GM18519 (cell line): ENCODE data around the gene TPSG1.

Experiments
- ATAC-seq: cut with Tn5 transposase; IDR thresholded peaks from one replicate; pipeline ENCODE4 v1.9.1; 2021; ENCODE audit warnings: mild to moderate bottlenecking, moderate library complexity; ENCODE audit not compliant: unreplicated experiment, low FRiP score

Gene TPSG1

DNA sequence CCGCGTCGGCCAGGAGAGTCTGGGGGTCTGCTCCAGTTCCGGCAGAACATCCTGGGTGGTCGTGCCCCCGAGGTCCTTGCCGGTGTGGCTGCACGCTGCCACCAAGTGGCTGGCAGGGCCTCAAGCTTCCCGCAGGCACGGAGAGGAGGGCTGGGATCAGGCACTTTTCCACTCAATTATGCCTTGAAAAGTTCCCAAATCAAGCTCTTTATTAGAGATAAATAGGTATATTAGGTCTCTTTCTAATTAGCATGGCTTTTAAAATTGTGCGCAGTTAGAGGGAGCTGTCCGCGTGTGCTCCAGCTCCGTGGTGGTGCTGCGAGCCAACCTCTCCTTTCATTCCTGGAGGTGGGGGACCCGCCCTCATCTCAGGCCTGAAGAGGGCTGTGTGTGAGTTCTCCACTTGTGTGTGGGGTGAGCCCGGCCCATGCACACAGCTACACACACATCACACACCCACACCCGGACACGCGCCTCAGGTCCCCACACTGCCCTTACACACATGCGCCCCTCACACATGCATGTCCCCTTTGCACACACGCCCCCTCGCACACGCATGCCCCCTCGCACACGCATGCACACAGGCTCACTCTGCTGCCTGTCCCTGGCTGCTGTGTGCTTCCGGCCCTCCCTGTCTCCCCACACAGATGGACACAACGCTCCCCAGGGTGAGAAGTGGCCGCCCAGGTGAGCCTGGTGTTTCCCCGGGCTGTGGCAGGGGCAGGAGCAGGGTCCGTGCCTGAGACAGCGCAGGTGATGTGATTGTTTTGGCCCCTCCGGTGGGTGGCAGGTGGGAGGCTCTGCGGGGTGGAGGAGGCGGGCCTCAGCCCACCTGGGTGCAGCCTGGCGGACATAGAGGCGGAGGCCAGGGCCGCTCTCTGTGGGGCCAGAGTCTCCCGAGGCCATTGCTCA, 43.4 kb downstream of the TPSG1 start:
- no peak for ATAC-seq

DNA sequence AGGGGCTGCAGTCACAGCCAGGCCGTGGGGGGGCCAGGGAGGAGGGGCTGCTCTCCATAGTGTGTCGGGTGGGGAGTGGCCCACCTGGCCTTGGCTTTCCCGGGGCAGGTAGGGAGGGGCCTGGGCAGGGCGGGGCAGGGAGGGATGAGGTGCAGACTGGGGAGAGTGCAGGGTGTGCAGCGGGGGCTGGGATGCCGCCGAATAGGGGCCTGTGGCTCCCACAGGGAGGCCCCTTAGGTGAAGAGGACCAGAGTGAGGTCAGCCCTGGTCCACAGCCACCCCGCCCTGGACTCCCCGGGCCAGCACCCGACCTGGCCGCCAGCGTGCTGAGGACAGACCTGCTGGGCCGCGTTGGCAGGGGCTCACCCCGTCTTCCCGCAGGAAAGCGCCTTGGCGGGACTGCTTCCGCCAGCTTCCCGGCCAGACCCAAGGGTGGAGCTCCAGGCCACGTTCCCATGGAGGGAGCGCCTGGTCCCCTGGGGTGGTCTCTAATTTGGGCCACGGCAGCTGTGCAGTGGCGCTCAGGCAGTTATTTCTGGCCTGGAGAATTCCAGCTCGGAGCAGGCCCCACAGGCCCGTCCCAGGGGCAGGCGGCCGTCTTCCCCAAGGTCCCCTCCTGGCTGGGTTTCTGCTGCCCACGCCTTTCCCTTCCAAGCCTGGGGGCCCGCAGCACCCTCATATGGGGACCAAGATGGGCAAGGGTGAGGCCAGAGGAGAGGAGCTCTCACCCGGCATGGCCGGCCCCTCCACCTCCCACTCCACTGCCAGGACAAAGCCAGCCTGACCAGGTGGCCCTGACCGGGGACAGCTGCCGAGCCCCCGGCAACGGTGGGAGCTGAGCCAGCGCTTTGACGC, 44.3 kb downstream of the TPSG1 start:
- no peak for ATAC-seq

DNA sequence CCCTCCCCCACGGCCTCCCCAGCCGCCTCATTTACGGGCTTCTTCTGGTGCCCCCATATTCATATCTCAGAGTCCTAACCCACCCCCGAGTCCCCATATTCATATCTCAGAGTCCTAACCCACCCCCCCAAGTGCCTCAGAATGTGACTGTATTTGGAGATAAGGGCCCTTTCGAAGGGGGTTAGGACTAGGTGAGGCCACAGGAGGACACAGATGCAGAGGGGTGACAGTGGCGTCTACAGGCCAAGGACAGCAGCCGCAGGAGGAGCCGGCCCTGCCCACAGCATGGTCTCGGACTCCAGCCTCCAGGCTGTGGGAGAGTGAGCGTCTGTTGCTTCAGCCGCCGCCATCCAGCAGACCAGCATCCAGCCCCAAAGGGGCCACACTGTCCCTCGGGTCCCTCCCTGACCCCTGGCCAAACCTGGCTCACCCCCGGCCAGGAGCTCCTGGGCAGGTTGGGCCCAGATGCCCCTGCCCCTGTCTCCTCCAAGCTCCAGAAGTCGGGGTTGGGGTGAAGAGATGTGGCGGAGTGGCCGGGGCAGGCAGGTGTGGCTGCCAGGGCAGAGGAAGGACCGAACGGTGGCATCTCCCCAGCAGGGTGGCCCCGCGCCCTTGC, 46.7 kb downstream of the TPSG1 start:
- no peak for ATAC-seq

DNA sequence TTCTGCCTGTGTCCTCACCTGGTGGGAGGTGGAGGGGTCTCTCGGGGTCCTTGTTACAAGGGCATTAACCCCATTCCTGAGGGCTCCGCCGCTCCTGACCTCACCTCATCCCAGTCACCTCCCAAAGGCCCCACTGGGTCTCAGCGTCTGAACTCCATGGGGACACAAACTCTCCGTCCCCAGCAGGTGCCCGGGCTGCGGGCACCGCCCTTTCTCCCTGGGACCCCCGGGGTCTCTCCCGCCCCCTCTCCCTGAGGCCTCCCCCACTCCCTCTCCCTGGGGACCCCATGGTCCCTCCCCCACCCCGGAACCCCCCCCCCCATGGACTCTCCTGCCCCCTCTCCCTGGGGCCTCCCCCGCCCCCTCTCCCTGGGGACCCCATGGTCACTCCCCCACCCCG, 47.3 kb downstream of the TPSG1 start:
- ATAC-seq, result no peak

DNA sequence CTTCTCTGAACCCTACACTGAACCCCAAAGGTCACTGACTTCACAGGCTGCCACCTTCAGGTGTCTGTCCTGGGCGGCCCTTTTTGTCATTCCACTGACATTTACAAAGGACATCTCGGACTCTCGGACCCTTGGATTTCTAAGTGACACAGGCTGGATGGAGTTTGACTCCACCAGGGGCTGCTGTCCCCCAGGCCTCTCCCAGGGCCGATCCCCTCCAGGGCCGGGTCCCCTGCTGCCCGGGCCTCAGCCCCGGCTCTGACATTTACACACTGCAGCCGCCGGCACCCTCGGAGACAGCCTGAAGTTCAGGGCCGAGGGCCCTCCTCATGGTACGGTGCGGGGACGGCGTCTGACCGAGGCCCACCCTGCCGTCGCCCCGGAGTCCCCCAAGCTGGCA, 48.0 kb downstream of the TPSG1 start:
- ATAC-seq, result no peak

DNA sequence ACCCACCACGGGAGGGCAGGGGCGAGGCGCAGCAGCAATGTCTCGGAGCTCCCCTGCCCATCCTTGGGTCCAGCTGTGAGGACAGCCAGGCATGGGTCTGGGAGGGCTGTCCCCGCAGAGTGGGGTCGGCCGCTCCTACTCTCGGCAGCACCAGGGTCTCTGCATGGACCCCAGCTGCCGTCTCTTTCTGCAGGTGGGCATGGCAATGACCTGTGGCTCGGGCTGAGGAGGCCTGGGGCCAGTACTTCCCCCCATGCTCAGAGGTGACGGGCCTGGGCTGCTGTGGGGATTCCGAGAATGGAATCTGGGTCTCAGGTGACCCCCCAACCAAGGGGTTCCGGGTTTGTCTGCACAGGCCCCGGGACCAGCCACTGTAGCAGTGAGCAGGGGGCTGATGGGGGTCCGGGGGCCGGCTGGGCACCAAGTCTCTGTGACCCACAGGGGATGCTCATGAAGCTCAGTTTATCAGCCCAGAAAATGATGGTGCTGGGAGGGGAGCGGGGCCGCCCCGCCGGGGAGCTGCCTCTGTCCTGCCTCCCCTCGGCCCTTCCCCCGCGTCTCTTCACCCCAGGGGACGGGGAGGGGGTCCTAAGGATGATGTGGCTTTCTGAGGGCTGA, 48.7 kb downstream of the TPSG1 start:
- no peak for ATAC-seq

DNA sequence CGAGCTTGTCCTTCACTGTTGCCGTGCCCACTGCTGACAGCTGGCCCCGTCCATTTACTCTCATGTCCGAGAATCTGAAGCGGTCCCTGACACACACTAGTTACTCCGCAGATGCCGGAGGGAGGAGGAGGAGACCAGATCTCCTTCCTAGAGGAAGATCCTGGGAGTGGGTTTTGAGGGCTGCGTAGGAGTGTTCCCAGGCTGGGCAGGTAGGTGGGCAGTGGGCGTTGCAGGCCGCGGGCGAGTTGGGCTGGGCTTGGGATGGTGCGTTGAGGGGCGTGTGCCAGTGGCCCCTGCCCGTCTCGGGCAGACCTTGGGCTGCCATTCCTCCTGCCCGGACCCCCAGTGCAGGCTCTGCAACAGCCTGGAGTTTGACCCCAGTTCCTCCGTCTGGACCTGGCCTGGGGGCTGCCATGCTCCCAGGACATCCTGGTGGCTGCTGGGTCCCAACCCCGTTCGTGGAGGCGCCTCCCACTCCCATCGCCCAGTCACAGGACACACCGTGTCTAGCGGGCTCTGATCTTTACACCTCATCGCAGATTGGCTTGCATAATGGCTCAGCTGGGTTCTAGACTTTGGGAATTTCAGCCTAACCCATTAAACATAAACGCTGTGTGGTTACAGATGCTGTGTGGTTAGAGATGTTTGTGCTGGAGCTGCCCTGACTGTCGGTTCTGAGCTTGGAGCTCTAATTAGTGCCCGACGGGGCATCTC, 49.3 kb downstream of the TPSG1 start:
- ATAC-seq, result no peak

DNA sequence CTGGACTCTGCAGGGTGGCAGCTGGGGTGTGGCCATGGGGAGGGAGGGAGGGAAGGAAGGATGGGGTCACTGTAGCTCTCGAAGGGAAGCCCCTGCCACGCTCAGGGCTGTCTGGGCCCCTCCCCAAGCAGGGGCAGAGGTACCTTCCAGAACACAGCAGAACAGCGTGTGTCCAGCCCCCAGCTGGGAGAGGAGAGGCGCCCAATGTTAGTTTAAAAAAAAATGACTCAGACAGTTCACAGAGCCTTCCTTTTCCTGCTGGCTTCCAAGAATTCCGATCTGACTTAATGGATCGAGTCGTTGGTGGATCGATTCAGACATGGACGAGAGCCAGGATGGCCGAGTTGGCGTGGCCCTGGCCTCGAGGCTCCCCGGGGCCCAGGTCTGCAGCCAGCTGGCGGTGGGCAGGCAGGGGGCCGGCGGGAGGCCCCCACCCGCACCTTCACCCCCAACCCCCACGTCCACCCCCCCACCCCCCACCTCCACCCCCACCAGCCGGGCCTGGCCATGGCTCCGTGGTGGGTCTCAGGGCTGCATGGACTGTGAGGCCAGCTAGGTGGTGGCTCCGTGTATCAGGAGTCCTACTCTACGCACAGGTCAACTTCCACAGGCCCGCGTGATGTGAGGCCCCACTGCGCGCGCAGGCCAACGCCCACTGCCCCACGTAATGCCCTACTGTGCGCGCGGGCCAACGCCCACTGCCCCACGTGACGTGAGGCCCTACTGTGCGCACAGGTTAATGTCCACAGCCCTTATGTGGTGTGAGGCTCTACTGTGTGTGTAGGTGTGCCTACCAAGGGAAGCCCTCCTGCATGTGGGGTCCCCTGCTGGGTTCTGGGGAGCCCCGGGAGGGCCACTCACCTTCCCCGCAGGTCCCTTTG, 50.4 kb downstream of the TPSG1 start:
- no peak for ATAC-seq

DNA sequence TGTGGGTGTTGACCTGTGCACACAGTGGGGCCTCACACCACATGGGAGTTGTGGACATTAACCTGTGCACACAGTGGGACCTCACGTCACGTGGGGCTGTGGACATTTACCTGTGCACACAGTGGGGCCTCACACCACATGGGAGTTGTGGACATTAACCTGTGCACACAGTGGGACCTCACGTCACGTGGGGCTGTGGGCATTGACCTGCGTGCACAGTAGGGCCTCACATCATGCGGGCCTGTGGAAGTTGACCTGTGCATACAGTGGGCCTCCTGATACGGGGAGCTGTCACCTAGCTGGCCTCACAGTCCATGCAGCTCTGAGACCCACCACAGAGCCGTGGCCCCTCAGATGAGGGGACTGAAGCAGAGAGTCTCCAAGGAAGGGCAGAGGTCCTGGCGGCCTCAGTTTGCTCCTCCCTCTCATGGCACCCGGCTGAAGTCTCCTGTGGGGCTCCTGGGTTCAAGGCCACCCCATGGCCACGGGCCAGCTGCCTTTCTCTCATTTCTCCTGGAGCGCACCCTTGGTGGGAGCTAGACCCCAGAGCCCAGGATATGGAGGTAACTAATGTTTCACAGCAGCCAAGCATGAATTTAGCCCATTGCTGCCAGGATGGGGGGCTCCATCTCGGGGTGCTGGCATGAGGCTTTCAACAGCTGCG, 51.1 kb downstream of the TPSG1 start:
- no peak for ATAC-seq

DNA sequence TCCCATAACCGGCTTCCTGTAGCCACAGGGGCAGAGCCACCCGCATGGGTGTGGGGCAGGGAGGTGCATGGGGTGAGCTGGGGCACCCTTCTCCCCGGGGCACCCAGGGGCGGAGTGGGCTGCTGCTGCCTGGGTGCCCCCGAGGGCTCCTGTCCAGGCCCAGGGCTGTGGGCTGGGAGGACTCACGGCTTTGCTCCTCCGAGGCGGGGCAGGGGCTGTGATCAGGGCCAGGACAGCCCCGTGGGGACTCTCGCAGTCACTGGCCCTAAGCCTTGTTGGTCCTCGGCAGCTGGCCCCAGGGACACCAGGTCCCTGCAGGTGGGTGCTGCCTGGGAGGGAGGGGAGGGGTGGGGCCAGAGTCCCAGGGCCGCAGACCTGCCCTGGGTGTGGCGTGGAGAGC, 52.4 kb downstream of the TPSG1 start:
- no peak for ATAC-seq

DNA sequence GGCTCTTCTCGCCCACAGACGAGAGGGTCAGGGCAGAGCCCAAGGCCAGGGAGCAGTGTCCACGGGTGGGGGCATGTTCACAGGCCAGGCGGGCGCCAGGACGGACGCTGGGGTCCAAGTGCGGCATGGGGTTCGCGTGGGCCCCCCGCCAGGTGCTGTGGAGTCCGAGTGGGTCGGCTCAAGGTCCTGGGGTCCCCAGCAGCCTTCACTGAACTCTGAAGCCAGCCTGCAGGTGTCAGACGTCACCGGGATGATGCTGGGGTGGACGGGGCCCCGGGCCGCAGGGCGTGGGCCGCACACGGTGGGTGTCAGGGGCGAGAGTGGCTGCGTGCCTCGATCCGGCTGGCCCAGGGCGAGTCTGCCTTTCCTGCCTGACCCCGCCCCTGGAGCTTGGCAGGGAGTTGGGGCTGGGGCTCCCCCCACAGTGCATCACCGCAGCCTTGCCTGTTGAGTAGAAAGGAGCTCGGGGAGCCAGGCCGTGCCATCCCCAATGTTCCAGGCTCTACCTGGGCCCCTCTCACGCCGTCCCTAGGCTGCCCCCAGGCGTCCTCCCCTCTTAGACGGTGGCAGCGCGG, 53.1 kb downstream of the TPSG1 start:
- no peak for ATAC-seq
